DOHH2 (cell line): ENCODE data around the gene BCAR3.

Experiments used
- CTCF ChIP-seq: fragments of 200-600 bp; sonication (generic); IDR thresholded peaks from one replicate; pipeline ENCODE4 v1.5.1; 2014; ENCODE audit warnings: antibody characterized with exemption, mild to moderate bottlenecking, low read depth, low read length; ENCODE audit not compliant: poor library complexity, severe bottlenecking
- EZH2phosphoT487 ChIP-seq: fragments of 200-600 bp; sonication (generic); IDR thresholded peaks from 2 replicates; pipeline ENCODE4 v1.6.1; 2017; ENCODE audit warnings: borderline replicate concordance, mild to moderate bottlenecking, antibody characterized with exemption, low read length, moderate library complexity, mixed read lengths

GRCh38 chr1:93663208-93663614 lies 18.4 kb downstream of the BCAR3 start:
- TF ChIP-seq CTCF (no peak), EZH2phosphoT487 (no peak)
